Measurements from ENCODE around the gene ZNRF3.
"Not testable (repeated sequence)": the region's sequence is repeated elsewhere in the genome, so short reads cannot be mapped to it uniquely, and the experiment has no call there.

ZNRF3 gene

GRCh38 chr22:28882878-28883656 is at the start of gene ZNRF3:
Gene ZNRF3 (plus strand): TSS chr22:28883572. CDS start chr22:28883767, 195 bp downstream.
- in situ Hi-C loops (cut with HindIII; ENCODE audit: low sequenced_read_pairs), result loop anchor here (10.0 kb wide), 1 partner anchor 122 kb away; no protein-coding TSS in a partner anchor

- in situ Hi-C loops (cut with HindIII; ENCODE audit: low sequenced_read_pairs), result loop anchor here (10.0 kb wide), 1 partner anchor 761 kb away; no protein-coding TSS in a partner anchor
Observed at GRCh38 chr22:28835630-28836189, 47.7 kb upstream of the ZNRF3 start.

DNA sequence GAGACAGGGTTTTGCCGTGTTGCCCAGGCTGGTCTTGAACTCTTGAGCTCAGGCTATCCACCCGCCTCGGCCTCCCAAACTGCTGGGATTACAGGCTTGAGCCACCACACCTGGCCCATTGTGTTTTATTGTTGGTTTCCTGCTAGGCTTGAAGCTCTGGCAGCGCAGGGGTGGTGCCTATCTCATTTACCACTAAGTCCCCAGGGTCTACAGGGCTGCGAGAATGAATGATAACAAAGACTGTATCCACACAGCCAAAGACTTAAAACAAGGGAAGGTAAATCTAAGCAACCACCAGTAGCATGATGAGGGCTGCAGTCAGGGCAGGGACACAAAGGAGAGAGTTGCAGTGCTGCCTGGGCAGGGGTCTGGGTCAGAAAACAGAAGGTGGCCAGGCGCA is 45.7 kb upstream of the ZNRF3 start:
- in situ Hi-C loops (cut with HindIII; ENCODE audit: low sequenced_read_pairs), result loop anchor here (10.0 kb wide), 1 partner anchor 763 kb away; no protein-coding TSS in a partner anchor

GRCh38 chr22:28838971-28839370 is 44.4 kb upstream of the ZNRF3 start:
- in situ Hi-C loops (cut with HindIII; ENCODE audit: low sequenced_read_pairs), result loop anchor here (10.0 kb wide), 1 partner anchor 764 kb away; no protein-coding TSS in a partner anchor

- in situ Hi-C loops (cut with HindIII; ENCODE audit: low sequenced_read_pairs), result no loop called here
Observed at GRCh38 chr22:28841111-28841510, 42.3 kb upstream of the ZNRF3 start.

GRCh38 chr22:28843633-28844032 is 39.7 kb upstream of the ZNRF3 start:
- in situ Hi-C loops (cut with HindIII; ENCODE audit: low sequenced_read_pairs), result no loop called here

DNA sequence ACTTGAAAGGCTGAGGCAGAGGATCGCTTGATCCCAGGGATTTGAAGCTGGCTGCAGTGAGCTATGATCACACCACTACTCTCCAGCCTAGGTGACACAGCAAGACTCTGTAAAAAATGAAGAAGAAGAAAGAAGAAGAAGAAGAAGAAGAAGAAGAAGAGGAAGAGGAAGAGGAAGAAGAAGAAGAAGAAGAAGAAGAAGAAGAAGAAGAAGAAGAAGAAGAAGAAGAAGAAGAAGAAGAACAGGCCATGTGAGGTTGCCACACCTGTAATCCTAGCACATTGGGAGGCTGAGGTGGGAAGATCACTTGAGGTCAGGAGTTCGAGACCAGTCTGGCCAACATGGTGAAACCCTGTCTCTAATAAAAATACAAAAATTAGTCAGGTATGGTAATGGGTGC is 39.1 kb upstream of the ZNRF3 start:
- in situ Hi-C loops (cut with HindIII; ENCODE audit: low sequenced_read_pairs), result not testable (repeated sequence)

GRCh38 chr22:28846994-28847393 is 36.4 kb upstream of the ZNRF3 start:
- in situ Hi-C loops (cut with HindIII; ENCODE audit: low sequenced_read_pairs), result no loop called here

DNA sequence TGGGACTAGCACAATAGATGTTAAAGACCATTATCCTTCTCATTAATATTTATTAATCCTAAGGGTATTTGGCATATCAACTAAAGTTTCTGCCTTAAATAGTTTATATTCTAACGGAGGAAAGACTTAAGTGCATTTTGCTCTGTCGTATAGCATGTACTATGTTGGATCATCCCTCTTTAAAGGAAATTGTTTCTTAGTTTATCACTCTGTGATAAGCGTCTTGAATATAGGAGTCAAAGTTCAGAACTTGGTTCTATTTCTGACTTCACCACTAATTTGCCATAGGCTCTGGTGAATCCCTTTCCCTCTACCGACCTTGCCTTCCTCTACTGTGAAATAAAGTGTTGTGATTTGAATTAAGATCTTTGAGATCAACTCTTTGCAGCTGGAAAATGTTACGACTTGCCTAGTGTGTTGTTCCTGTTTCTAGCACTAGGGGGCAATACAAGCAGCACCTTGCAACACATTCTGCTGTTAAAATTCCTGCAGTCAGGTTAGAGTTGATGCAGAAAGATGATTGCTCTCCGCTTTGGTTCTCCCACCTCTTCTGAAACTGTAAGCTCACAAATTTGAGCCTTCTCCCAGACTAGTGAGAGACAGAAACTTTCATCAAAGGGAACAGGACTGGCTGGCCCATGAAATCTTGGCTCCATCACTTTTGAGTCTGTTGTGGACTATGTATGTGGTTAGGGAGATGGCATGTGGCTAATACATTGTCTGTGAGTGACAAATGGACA is 27.8 kb upstream of the ZNRF3 start:
- in situ Hi-C loops (cut with HindIII; ENCODE audit: low sequenced_read_pairs), result no loop called here

DNA sequence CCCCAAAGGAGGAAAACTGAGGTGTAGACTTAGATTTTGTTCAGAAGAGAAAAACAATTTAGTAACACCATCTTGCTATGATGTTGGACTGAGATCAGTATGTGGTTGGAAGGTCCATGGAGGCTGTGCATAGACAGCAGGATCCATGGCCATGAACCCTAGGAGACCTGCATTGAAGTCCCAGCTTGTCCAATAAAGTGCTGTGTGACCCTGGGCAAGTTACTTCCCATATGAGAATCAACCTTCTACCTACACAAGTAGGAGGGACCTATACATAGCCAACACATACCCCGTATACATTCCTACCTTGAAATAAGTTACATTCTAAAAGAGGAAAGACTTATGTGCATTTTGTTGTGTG is 27.3 kb upstream of the ZNRF3 start:
- in situ Hi-C loops (cut with HindIII; ENCODE audit: low sequenced_read_pairs), result no loop called here

GRCh38 chr22:28857288-28857687 is 26.1 kb upstream of the ZNRF3 start:
- in situ Hi-C loops (cut with HindIII; ENCODE audit: low sequenced_read_pairs), result no loop called here

DNA sequence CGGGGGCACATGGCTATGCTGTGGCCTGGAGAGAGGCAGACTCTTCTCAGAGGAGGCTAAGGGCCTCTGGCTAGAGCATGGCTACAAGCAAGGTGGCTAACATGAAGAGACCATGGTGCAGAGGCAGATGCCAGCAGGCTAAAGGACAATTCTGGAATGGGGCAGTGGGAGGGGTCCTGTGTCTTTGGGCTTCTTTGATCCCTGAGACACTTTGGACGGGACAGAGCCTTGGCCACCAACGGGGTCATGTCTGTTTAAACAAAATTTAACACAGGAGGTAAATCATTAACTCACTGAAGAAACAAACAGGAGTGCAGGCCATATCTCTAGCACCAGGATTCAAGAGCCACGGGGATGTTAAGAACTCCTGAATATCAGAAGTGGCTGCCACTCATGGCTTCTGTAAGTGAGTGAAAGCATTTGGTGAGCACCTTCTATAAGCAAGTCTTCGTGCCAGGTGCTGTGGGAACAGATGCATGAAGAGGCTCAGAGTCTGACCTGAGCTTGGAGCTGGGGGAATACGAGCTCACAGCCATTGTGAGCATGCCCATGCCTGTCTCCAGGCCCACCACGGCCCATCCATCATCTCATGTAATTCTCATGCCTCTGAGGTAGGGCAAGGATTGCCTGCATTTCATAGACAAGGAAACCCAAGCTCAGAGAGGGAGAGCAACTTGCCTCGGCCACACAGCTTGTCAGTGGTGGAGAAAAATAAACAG is 18.3 kb upstream of the ZNRF3 start:
- in situ Hi-C loops (cut with HindIII; ENCODE audit: low sequenced_read_pairs), result no loop called here

DNA sequence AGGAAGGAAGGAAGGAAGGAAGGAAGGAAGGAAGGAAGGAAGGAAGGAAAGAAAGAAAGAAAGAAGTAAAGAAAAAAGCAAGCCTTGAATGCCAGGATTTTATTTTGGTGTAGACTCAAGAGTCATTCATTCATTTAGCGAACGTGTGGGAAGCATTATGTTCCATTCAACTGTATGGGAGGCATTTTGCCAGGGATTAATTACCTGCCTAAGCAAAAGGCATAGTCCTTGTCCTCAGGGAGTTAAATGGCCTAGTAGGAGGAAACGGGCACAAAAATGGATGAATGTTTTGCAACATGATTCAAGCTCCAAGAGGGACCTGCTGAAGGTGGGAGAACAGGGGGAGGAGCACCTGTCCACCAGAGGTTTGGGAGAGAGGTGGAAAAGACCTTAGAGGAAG is 16.2 kb upstream of the ZNRF3 start:
- in situ Hi-C loops (cut with HindIII; ENCODE audit: low sequenced_read_pairs), result no loop called here

DNA sequence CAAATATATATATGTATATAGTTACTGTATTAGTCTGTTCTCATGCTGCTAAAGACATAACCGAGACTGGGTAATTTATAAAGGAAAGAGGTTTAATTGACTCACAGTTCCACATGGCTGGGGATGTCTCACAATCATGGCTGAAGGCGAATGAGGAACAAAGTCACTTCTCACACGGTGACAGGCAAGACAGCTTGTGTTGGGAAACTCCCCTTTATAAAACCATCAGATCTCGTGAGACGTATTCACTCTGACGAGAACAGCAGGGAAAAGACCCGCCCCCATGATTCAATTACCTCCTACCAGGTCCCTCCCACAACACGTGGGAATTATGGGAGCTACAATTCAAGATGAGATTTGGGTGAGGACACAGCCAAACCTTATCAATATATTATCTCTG is 15.0 kb upstream of the ZNRF3 start:
- in situ Hi-C loops (cut with HindIII; ENCODE audit: low sequenced_read_pairs), result not testable (repeated sequence)

GRCh38 chr22:28869736-28870135 is 13.6 kb upstream of the ZNRF3 start:
- in situ Hi-C loops (cut with HindIII; ENCODE audit: low sequenced_read_pairs), result no loop called here

GRCh38 chr22:28873183-28873963 is 10.0 kb upstream of the ZNRF3 start:
- in situ Hi-C loops (cut with HindIII; ENCODE audit: low sequenced_read_pairs), result no loop called here

- in situ Hi-C loops (cut with HindIII; ENCODE audit: low sequenced_read_pairs), result no loop called here
Observed at GRCh38 chr22:28874061-28874460, 9.3 kb upstream of the ZNRF3 start.

- in situ Hi-C loops (cut with HindIII; ENCODE audit: low sequenced_read_pairs), result no loop called here
Observed at GRCh38 chr22:28874811-28875320, 8.5 kb upstream of the ZNRF3 start.

DNA sequence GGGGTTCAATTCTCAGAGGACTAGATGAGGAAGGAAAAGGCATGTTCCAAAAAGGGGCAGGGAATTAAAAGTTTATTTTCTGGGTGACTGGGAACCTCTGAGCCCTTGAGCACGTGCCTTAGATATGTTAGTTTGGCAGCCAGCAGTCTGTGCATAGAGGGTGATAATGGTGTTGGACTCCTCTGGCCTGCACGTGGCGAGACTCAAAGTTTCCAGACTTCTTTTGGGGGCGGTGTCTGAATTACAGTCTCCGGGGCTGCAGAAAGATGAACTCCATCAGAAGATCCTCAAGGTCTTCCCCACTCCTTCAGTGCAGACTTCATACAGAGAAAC is 861 bp upstream of the ZNRF3 start:
- in situ Hi-C loops (cut with HindIII; ENCODE audit: low sequenced_read_pairs), result loop anchor here (10.0 kb wide), 1 partner anchor 122 kb away; no protein-coding TSS in a partner anchor

DNA sequence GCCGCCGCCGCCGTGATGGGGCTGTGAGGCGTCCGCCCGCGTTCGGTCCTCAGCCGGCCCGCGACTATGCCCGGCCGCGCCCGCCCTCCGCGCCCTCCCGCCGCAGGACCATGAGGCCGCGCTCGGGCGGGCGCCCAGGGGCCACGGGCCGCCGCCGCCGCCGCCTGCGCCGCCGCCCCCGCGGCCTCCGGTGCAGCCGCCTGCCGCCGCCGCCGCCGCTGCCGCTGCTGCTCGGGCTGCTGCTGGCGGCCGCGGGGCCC is 215 bp downstream of the ZNRF3 start:
- in situ Hi-C loops (cut with HindIII; ENCODE audit: low sequenced_read_pairs), result loop anchor here (10.0 kb wide), 1 partner anchor 121 kb away; no protein-coding TSS in a partner anchor
